ENCODE data around the gene EIF4EBP2.

Gene EIF4EBP2

DNA sequence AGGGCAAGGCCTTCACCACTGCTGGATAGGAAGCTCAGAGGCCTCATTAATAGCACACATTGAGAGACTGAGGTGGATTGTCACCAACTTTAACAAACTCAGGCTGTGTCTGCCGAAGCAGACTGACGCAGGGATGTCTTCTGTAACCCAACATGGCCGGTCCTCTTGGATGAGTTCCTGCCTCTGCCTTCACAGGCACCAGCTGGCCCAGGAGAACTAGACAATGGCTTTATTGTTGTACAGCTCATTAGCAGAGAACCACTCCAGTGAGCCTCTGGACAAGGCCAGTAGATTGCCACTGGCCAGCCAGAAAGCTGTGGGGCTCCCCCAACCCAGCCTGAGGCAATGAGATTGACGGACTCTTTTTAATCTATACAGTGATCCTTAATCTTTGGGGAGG is 28.2 kb downstream of the EIF4EBP2 start:
- DNase-seq (ENCODE audit: low read depth, low spot score) = no peak

DNA sequence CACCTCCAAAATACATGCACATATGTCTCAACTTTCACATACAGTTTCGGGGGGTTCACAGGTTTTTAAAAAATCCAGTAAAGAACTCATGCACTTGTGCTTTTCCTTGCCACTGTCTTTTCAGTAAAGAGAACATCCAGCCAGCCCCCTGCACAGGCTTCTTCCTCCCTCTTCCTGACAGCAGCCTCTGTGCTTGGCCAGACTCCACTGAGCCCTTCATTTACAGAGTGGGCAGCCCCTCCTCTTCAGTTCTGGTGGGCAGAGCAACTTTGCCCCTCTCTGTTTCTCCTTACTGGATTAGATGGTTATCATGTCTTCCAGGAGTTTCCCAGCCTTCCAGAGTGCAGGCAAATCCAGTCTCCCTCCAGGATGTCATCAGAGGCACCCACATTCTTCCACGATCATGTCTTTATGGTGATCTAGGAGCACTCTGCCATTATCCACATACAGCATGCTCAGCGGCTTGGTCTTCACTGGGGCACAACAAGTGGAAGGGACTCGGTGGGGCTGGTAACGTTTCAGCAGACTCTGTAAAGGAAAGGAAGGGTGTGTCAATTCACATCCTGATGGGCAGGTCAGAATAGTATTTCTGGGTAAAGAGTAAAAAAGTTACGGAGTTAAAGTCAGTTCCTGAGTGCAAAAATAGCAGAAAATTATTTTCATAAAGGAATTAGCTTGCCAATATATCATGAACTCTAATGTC is 28.8 kb downstream of the EIF4EBP2 start:
- no peak for DNase-seq (ENCODE audit: low read depth, low spot score)

DNA sequence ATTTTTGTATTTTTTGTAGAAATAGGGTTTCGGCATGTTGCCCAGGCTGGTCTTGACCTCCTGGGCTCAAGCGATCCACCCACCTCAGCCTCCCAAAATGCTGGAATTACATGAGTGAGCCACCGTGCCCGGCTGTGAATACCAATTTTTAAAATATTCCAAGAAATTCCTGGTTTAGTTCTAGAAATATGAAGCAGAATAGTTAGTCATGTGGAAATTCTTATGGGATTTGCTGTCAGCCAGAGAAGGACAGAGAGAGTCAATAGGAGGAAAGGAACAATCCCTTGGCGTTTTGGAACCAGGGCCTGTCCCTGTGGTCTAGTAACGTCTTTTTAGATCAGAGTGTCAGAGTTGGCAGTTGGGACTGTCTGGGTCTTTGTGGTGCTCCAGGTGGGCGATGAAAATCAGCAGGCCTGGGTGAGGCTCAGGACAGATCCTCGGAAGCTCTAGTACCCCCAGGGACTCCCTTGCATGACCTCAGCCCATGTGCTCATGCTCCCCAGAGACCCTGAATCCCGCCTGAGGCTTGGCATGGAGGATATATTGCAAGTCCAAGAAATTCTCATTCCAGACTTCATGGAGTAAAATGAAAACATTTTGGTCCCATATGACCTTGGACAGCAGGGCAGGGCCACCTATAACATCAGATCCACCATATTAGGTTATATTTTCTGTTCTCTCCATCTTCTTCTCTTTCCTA is 29.8 kb downstream of the EIF4EBP2 start:
- no peak for DNase-seq (ENCODE audit: low read depth, low spot score)

DNA sequence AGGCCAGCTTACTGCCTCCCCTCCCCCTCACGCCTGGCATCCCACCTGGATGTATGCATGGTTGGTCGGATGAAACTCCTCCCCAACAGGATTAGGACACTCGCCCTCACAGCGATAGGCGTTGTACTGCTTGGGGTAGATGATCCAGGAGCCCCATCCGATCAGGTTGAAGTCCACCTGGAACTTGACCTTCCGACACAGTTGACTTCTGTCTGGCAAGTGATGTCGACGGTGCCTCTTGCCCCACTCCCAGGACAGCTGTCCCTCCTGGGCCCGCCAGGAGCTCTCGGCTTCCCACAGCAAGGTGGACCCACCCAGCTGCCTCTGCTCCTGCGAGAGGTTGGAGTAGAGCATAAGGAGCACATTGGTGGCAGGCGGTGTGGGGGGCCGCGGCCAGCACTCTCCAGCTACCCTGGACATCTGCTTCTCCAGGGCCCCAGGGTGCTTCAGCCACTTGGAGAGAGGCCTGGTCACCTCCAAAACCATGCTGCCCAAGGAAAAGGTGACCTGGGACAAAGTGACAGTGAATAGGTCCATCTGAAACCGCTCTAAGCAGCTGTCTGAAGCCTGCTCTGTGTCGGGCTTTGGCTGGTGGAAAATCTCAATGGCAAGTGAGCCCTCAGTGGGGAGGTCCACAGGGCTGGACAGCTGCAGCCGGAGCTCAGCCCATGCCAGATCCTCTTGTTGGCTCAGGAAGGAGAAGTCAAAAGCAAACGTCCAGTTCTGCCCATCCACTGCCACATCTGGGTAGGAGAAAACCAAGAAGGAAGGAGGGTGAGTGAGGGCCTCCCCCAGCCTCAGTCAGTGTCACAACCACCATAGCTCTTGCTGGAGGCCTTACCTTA is 31.5 kb downstream of the EIF4EBP2 start:
- no peak for DNase-seq (ENCODE audit: low read depth, low spot score)

DNA sequence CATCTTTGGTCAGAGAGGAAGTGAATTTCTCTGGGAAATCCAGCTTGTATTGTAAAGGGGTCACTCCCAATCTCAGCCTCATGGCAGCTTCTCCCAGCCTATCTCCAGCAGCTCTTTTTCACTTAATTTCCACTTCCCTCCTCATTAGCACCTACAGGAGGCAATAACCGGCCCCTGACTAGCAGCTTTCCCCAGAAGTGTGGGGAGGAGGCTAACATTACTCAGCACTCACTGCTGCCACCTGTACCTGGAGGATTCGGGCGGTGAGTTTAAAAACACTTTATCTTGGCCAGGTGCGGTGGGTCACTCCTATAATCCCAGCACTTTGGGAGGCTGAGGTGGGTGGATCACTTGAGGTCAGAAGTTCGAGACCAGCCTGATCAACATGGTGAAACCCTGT is 33.8 kb downstream of the EIF4EBP2 start:
- no peak for DNase-seq (ENCODE audit: low read depth, low spot score)

DNA sequence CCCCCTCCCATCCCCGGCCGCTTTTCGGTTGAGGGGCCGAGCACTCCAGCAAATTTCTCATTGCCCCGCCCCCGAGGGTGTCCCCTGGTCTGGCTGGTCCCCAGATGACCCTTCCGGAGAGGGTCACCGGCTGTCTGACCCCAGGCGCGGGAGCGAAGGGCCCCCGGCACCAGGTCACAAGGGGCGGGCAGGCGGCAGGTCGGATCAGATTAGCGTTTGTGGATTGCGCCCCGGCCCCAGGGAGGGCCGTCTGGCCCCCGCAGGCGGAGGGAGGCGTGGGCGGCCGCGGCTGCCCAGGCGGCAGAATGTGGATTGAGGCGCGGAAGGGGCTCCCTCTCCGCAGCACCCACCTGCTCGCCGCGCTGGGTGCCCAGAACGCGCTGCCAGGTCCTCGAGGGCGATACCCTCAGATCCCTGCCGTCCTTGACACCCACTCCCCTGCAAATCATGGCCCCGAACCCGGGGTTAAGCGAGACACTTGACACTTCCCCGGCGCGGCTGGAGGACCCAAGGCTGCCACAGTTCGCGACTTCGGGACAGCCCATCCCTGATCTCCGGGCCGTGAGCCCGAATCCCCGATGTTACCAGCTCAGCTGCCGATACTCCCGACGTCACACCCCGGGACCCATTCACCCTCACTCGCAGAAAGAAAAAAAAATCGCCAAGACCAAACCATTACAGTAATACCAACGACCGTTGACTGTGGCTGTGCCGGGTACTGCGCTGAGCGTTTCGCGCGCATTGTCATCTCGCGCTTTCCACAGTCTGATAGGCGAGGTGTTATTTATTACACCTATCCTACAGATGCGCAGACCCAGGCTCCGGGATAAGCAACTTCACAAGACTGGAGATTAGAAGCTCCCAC is 36.6 kb downstream of the EIF4EBP2 start:
- no peak for DNase-seq (ENCODE audit: low read depth, low spot score)

DNA sequence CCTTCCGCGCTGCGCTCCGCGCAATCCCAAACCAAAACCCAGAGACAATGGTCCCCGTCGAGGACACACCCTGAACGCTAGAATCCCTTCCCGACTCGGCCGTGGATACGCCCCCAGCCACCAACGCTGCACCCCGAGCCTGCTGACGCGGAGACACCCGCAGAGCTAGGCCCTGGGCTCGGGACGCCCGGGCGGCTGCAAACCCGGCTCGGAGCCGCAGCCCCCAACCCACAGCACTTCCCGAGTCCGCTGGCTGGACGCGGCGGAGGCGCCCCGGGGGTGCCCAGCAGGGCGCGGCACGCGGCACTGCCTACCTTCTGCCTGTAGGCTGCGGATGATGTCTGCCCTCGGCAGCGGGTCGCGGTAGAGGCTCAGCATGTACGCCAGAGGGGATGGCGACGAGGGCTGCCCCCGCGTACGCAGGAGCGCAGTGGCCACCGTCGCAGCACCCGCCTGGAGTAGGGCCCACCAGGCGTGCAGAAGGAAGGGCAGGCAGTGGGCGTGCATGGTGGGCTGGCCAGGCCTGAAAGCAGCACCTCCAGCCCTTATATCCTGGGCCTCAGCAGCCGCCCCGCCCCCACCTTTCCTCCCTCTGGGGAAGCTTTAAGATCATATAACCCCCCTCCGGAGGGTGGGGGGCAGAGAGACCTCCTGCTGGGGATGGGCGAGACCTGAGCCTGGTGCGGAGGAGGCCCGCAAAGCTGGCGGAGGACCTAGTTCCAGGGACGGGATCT is 37.4 kb downstream of the EIF4EBP2 start, which contains the start of gene NODAL:
Gene NODAL, minus strand, starts transcription at position 521 of the 734 bp plus-strand sequence. Its CDS starts 14 bp downstream, at position 507.
- DNase-seq (ENCODE audit: low read depth, low spot score) = no peak

DNA sequence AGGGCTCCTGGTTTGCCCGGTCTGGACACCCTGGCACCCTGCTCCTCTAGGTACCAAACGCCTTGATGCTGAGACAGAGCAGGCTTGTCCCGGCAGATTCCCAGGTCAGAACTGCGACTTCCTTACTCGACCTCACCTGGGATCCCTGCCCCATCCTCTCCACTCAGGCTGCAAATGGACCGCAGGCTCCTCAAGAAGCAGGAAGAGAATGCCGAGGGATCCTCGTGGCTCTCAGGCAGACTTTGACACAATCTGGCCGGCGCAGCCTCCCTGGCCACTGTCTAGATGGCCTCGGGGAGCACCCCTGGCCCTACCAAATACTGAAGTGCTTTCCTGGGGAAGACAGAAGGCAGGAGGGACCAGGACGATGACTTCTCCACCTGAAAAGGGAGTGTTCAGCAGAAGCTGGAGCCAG is 38.0 kb downstream of the EIF4EBP2 start:
- DNase-seq (ENCODE audit: low read depth, low spot score) = no peak

DNA sequence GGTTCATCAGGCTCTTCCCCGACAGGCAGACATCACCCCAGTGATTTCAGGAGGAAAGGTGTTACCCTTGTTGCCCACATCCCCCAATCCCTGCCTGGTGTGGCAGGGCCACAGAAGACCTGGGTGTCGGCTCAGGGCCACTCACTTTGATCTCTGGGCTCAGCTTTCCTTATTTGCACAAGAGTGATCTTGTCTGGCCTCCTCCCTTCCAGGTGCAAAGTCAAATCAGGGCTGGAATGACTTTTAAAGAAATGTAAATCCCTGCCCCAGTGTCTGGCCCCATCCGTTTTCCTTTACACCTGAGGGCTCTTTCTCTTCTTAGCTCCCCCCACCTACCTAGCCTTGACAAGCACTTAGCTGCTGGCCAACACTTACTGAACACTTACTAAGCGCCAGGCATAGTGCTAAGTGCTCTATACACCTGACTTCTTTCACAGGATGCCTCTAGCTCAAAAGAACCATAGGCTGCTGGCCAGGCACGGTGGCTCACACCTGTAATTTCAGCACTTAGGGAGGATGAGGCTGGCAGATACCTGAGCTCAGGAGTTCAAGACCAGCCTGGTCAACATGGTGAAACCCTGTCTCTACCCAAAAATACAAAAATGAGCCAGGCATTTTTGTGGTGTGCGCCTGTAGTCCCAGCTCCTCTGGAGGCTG is 38.5 kb downstream of the EIF4EBP2 start:
- no peak for DNase-seq (ENCODE audit: low read depth, low spot score)

DNA sequence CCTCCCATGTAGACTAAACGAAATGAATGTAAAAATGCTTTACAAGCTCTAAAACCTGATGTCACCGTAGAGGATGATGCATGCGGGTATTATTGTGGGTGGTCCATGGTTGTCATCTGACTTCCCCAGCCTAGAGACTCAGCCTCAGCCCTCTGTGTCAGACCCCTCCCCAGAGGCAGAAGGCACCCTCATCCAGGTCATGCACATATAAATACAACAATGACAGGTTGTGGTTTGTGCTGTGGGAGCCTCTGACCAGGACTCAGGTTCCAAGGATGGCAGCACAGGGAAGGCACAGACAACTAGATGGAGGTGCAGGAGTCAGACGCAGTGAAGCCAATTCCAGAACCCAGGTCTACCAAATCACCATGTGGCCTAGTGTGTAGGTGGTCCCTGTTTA is 40.8 kb downstream of the EIF4EBP2 start:
- no peak for DNase-seq (ENCODE audit: low read depth, low spot score)

DNA sequence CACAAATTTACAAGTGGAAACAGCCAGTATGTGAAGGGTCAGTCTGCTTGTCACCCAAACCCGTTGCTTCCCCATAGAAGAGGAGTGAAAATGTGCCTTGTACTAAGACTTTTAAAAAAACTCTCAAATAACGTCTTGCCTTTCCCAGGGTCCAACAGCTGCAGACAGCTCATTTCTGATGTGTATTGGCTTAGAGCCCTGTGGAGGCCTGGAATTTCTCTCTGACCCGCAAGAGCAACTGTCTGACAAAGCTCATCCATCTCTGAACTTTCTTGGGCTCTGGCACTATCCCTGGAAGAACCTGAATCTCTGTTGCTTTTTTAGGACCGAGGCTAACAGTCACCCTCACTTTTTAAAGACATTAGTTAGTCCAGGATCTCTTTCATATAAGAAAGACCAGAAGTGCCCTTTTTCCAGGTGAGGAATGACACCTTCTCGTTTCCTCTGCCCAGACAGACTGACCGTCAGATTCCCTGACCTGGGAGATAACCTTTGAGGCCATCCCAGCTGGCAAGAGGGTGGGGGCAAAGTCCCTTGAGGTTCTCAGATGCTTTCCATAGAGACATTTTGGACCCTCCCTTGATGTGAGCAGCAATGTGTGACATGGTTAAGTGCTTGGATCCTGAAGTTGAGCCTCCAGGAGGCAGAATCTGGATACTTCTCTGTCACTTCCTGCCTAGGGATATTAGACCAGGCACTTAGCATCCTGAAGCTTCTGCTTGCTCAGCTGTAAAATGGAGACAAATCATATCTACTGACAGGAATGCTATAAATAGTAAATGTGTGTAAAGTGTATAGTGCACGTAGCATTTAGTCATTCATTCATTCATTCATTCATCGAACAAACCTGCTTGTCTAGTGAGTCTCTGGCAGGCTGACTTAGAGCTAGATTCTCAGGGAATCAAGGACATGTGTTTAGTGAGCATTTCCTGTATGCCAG is 42.0 kb downstream of the EIF4EBP2 start:
- DNase-seq (ENCODE audit: low read depth, low spot score) = no peak

DNA sequence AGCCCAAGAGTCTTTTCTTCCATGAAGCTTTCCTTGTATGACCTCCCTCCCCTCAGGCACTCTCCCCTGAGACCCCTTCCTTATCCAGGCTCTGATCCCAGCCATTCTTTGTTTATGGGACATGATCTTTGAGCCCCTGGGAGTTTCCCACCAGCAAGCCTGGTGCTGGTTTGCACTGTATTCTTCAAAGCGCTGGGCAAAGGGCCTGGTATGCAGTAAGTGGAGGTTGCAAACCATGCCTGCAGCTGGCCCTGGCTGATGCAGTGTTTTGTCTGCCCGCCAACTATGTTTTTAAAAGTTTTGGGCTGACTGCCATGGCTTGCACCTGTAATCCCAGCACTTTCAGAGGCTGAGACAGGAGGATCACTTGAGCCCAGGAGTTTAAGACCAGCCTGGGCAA is 44.3 kb downstream of the EIF4EBP2 start:
- DNase-seq (ENCODE audit: low read depth, low spot score) = no peak

DNA sequence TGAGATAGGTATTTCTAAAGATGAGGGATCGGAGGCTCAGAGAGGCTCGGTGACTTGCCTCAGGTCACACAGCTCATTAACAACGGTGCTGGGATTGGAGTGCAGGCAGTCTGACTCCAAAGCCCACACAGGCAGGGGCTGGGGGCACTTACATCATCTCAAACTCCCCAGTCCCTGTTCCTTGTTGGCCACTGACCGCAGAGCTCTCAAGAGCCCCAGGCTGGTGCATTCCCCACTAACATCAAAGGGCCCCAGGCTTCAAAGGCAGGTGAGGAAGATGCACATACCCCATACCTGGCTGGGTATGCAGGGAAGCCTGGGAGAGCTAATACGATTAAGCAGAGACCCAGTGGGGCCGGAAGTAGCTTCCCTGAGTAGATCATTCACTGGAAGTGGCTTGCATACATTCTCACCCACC is 51.3 kb downstream of the EIF4EBP2 start:
- no peak for DNase-seq (ENCODE audit: low read depth, low spot score)

DNA sequence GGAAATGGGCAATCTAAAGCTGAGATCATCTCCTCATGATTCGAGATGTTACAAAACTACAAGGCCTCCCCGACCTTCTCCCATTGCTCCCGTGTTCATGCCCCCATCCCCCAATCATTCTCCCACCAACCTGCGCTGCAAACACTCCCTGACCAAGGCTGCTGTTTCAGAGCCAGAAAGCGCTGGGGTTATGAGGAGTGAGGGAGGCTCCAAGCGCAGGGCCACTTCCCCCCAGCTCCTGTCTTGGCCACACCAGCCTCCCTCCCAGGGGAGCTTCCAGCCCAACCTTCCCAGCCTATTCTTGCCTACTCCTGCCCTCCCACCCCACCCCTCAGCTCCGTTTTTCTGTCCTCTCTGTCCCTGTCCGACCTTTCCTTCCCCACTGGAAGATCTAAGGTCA is 52.2 kb downstream of the EIF4EBP2 start:
- no peak for DNase-seq (ENCODE audit: low read depth, low spot score)

DNA sequence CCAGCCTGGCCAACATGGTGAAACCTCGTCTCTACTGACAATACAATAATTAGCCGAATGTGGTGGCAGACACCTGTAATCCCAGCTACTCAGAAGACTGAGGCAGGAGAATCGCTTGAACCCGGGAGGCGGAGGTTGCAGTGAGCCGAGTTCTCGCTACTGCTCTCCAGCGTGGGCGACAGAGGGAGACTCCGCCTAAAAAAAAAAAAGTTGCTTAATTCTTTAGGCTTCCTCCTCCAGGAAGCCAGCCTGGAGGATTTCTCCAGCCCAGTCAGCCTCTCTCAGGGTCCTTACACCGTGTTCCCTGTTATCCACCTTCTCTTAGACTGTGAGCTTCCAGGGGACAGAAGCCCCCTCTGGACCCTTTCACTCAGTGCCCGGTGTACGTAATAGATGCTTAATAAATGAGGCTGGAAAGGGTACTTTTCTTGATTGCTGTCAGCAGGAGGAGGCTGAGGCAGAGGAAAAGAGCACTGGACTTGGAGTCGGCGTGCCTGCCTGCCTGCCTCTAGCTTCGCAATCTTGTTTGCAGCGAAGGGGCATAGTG is 53.9 kb downstream of the EIF4EBP2 start:
- DNase-seq (ENCODE audit: low read depth, low spot score) = no peak

DNA sequence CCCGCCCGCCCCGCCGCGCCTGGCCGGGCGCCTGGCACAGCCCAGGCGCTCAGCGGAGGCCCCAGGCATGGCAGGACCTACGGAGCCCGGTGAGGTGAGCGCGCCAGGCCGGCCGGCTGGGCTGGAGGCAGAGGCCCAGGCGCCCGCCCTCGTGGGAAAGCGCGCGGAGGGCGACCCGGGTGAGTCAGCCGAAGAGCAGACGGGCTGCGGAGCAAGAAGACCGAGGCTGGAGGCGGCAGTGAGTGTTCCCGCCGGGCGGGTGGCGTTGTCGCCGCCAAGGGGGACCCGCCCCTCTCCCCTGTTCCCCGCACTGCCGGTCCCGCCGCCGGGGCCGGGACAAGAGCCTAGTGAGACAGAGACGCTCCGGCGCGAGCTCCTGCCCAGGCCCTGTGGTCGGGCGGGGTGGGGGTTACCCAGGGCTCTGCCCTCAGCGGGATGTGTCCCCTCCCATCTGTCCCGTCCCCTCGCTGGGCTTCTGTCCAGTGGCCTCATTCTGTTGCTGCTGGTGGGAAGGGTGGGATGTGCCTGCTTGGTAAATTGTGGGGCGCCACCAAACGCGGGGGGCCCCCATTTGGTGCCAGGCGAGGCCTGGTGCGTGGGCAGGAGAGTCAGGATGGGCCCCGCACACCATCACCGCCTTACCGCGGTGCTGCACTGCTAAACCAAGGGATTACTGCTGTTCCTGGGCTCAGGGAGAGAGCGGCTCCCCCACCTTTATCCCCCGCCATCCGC is 54.5 kb downstream of the EIF4EBP2 start:
- no peak for DNase-seq (ENCODE audit: low read depth, low spot score)

DNA sequence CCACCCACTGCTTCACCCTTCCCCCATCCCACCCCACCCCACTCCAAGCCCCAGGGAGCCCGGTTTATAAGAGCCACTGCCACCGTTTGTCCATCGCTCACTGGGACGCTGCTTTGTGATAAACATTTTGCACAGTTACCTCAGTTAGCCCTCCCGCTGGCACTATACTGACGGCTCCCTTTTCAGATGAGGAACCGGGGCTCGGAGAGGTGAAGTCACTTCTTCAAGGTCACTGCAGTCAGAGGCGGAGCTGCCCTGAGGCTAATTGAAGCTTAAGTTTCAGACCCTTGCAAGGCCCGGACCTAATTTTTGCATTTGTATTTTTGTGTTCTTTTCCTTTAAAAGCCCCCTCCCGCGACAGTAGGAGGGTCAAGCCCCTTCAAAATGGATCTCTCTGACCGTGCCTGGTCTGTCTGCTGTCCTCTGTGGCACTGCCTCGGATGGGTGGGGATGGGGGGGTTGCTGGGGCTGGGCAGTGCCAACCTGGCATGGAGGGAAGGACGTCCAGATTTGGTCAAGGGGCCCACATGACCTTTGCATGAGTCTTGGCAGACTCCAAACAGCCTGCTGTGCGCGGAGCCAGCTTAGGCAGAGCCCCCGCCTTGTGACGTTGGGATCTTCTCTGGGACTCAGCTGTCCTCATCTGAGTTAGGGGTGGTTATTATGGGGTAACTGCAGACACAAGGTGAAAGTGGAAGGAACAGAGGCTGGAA is 55.3 kb downstream of the EIF4EBP2 start:
- no peak for DNase-seq (ENCODE audit: low read depth, low spot score)
